Measurements from ENCODE around the gene KLHDC9.
"Not testable (repeated sequence)": the region's sequence is repeated elsewhere in the genome, so short reads cannot be mapped to it uniquely, and the experiment has no call there.

The KLHDC9 gene

DNA sequence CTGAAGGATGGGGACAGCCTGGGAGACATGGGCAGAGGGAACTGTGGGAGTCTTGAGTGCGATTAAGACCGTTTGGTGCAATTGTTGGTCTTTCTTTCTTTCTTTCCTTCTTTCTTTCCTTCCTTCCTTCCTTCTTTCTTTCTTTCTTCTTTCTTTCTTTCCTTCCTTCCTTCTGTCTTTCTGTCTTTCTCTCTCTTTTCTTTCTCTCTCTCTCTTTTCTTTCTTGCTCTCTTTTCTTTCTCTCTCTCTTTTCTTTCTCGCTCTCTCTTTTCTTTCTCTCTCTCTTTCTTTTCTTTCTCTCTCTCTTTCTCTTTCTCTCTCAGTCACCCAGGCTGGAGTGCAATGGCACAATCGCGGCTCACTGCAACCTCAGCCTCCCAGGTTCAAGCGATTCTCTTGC is 2.9 kb upstream of the KLHDC9 start:
- in situ Hi-C loops (cut with MboI; ENCODE audit: low sequenced_read_pairs): no loop called here

DNA sequence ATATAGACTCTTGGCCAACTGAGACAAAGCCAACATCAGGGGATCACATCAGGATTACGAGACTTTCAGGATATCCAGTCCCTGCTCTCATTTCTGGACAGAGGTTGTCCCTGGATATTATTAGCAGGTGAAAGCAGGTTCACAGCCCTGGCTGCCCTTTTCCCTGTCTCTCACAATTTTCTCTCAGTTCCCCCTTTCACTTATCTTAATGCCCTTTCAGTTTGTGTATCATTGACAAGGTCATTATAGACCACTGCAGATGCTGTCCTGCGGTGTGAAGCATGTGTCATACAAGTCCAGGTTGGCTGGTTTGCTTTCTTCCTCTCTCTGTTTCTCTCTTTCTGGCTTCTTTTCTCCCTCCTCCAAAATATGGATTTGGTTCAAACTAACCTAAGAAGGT is 2.1 kb upstream of the KLHDC9 start:
- in situ Hi-C loops (cut with MboI; ENCODE audit: low sequenced_read_pairs): no loop called here

DNA sequence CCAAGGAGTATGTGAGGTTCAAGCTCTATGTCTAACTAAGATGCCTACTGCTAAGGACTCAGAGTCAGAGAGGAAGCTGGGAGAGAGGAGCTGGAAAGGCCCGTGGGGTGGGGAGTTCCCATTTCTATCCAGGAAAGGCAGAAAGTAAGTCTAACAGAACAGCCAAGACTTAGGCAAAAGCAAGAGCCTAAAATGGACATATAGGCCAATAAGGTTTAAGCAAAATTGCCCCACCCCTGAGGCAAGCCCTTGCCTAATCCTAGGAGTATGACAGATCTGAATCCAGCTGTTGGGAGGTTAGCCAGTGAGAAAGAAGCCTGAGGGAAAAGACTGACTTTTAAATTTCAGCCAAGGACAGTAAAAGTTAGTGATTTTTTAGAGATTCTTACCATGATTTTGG is 1.6 kb upstream of the KLHDC9 start:
- in situ Hi-C loops (cut with MboI; ENCODE audit: low sequenced_read_pairs): no loop called here

DNA sequence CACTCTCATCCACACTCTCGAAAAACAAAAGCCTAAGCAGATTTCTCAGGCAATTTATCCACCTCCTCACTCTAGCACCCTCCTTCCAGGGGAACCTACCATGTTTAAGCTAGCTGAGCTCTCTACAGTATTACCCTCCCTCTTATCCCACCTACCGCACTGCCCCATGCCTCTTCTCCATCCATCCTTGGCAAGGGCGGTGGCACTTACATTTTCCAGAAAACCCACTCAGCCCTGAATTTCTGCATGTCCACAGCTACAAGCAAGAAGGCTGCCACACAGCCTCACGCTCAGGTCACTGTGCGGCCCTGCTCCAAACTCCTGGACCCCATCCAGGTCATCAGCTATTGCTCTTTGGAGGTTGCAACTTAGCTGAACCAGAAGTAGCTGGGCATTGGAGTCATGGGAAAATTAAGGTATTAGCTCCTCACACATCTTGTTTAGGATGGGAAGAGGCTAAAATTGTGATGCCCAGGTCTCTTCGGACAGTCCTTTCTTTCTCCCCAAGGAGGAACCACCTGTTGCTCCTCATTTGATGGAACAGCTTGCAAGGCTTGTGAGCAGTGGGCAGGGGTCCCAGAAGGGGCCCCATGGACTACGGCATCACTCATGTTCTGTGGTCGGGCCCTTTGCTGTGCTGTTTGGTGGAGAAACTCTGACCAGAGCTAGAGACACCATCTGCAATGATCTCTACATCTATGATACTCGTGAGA is 1.1 kb downstream of the KLHDC9 start:
- in situ Hi-C loops (cut with MboI; ENCODE audit: low sequenced_read_pairs): no loop called here

DNA sequence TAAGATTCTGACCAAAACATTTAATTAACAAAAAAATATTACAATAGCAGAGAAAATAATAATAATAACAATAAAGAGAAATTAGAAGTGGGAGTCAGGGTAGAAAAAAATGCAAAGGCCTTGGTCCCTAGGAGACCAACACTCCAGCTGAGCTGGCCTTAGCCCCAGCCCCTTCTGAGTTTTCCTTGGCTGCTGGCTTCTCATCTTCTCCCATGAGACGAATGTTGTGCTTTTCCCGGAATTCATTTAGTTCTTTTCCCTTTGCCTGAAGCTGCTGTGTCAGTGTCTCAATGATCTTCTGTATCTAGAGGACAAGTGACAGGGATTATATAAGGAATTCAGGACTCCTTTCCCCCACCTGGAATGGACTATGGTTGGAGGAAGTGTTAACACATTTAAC is 2.4 kb downstream of the KLHDC9 start:
- in situ Hi-C loops (cut with MboI; ENCODE audit: low sequenced_read_pairs): no loop called here

GRCh38 chr1:161106431-161106830 is 8.3 kb downstream of the KLHDC9 start:
- in situ Hi-C loops (cut with MboI; ENCODE audit: low sequenced_read_pairs): no loop called here

DNA sequence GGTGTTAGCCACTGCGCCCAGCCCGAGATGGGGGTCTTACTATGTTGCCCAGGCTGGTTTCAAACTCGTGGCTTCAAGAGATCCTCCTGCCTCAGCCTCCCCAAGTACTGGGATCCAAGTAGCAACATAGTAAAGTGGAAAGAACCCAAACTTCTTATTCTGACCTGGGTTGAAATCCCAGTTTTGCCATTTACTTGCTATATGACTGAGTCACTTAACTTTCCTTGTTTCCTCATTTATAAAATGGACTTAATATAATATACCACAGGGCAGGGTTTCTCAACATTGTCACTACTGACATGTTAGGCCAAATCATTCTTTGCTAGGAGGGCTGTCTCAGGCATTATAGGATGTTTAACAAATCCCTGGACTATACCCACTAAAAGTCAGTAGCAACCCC is 13.0 kb downstream of the KLHDC9 start:
- in situ Hi-C loops (cut with MboI; ENCODE audit: low sequenced_read_pairs): no loop called here

GRCh38 chr1:161111527-161111926 is 13.4 kb downstream of the KLHDC9 start:
- in situ Hi-C loops (cut with MboI; ENCODE audit: low sequenced_read_pairs): no loop called here

DNA sequence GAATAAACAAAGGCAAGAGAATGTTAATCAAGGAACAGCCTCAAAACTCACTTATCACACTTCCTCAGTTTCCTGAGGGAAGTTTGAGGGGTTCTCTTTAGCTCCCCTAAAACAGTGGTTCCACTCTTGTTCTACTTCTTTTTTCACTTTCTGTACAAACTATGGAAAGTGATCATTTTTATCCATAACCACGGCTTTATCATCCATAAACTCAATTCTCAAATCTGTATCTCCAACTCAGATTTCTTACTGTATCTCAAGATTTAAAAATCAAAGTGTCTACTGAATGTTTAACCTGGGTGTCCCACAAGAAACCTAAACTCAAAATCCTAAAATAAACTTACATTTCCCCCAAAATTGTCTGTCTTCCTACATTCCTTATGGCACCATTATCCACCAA is 15.8 kb downstream of the KLHDC9 start:
- in situ Hi-C loops (cut with MboI; ENCODE audit: low sequenced_read_pairs): no loop called here

- in situ Hi-C loops (cut with MboI; ENCODE audit: low sequenced_read_pairs): no loop called here
Measured at GRCh38 chr1:161114556-161114955, 16.4 kb downstream of the KLHDC9 start.

DNA sequence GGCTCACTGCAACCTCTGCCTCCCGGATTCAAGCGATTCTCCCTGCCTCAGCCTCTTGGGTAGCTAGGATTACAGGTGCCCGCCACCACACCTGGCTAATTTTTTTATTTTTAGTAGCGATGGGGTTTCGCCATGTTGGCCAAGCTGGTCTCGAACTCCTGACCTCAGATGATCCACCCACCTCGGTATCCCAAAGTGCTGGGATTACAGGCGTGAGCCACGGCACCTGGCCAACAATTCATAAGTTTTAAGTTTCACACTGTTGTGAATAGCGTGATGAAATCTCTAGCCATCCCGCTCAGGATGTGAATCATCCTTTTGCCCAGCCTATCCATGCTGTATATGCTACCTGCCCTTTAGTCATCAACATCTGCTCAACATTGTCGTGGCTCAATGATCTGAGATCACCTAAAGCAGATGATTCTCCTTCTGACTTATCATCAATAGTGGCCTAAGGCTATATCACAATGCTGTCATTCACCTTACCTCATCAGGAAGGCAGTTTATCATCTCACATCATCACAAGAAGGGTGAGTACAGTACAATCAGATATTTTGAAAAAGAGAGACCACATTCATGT is 17.1 kb downstream of the KLHDC9 start:
- in situ Hi-C loops (cut with MboI; ENCODE audit: low sequenced_read_pairs): no loop called here

DNA sequence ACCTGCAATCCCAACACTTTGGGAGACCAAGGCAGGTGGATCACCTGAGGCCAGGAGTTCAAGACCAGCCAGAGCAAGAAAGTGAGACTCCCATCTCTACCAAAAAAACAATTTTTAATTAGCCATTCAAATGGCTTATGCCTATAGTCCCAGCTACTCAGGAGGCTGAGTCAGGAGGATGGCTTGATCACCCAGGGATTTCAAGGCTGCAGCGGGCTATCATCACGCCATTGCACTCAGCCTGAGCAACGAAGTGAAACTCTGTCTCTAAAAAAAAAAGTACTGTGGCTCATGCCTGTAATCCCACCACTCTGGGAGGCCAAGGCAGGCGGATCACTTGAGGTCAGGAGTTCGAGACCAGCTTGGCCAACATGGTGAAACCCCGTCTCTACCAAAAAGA is 17.8 kb downstream of the KLHDC9 start:
- in situ Hi-C loops (cut with MboI; ENCODE audit: low sequenced_read_pairs): not testable (repeated sequence)

DNA sequence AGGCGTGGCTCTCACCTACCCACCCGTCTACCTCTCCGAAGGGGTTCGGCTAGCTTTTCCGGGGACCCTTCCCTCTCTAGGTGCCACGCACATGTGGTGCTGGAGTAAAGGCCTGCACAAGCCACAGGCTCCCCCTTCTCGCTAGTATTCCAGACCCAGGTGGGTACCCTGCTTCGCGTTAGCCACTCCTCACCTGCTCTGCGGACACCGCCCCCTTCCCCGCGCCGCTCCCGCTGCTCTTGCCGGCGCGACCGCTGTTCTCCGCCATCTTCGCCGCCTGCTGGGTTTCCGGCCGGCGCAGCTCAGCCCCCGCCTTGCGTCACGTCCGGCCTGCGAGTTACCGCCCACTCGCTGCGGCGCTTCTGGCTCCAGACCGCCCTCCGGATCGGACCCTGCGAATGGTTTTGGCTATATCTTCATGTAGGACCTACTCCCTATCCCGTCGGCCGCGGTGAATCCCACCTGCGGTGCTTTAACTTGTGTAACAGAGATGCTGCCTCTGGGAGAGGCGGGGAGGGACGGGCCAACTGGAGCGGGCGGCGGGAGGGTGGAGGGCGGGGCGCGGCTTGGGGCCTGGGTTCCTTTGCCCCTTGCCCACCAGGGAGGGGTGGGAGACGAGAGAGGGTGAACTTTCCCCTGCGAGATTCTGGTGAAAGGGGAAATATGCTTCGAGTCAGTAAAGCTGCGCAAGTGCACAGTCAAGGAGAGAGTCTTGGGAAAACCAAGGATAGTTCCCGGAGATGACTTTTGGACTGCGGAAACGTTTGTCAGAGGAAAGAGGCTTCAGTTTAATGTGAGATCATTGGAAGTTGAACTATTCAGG is 19.8 kb downstream of the KLHDC9 start, which contains the start of the genes NIT1 and PFDN2:
TSS of gene NIT1 (plus strand) at position 347 of the 823 bp plus-strand sequence. CDS start at position 419, 72 bp downstream.
TSS of gene PFDN2 (minus strand) at position 279 of the 823 bp plus-strand sequence. CDS start at position 268, 11 bp downstream.
- in situ Hi-C loops (cut with MboI; ENCODE audit: low sequenced_read_pairs): no loop called here

- in situ Hi-C loops (cut with MboI; ENCODE audit: low sequenced_read_pairs): no loop called here
Measured at GRCh38 chr1:161119092-161119903, 21.1 kb downstream of the KLHDC9 start.

- in situ Hi-C loops (cut with MboI; ENCODE audit: low sequenced_read_pairs): no loop called here
Measured at GRCh38 chr1:161121042-161121650, 23.0 kb downstream of the KLHDC9 start.

- in situ Hi-C loops (cut with MboI; ENCODE audit: low sequenced_read_pairs): no loop called here
Measured at GRCh38 chr1:161121834-161122233, 23.7 kb downstream of the KLHDC9 start.

- in situ Hi-C loops (cut with MboI; ENCODE audit: low sequenced_read_pairs): no loop called here
Measured at GRCh38 chr1:161122967-161123366, 24.8 kb downstream of the KLHDC9 start.

GRCh38 chr1:161127649-161128048 is 29.5 kb downstream of the KLHDC9 start:
- in situ Hi-C loops (cut with MboI; ENCODE audit: low sequenced_read_pairs): no loop called here

GRCh38 chr1:161128591-161129420 is 30.6 kb downstream of the KLHDC9 start:
- in situ Hi-C loops (cut with MboI; ENCODE audit: low sequenced_read_pairs): no loop called here

DNA sequence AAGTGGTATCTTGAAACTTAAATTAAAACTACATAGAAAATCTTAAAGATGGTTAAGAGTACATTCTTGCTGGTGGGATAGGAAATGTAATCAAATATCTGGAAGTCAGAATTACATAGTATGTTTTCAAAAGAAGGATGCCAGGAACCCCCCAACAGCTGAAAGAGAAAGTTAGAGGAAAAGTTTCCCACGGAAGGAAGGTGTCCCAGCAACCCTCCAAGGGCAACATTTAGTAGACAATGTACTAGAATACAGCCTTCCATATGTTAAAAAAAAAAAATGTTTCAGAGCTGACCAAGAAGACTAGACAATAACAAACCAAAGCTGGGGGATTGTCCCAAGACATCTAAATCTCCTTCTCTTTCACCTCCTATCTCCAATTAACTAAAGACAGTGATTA is 32.1 kb downstream of the KLHDC9 start:
- in situ Hi-C loops (cut with MboI; ENCODE audit: low sequenced_read_pairs): no loop called here
